SK-N-SH treated with all-trans-retinoic acid at 6 μM for 48 hours (cell line): ENCODE data around the gene PPIL1.

Experiments used
- CSDC2 ChIP-seq: fragments of 250-450 bp; sonication (Bioruptor Pico); IDR thresholded peaks from 2 replicates; pipeline ENCODE4 v1.5.0; 2020; ENCODE audit warnings: mild to moderate bottlenecking, moderate library complexity
- PATZ1 ChIP-seq: fragments of 250-450 bp; sonication (Bioruptor Pico); IDR thresholded peaks from 2 replicates; pipeline ENCODE4 v1.8.0; 2020; ENCODE audit warnings: mild to moderate bottlenecking, moderate library complexity, borderline replicate concordance
- POU6F1 ChIP-seq: fragments of 250-450 bp; sonication (Bioruptor Pico); IDR thresholded peaks from 2 replicates; pipeline ENCODE4 v1.8.0; 2021; ENCODE audit warnings: low read depth, mild to moderate bottlenecking, moderate library complexity, borderline replicate concordance
- SNAI2 ChIP-seq: fragments of 250-450 bp; sonication (Bioruptor Pico); IDR thresholded peaks from 2 replicates; pipeline ENCODE4 v1.5.0; 2020; ENCODE audit warnings: mild to moderate bottlenecking, moderate library complexity
- ZFP3 ChIP-seq: fragments of 250-450 bp; sonication (Bioruptor Pico); IDR thresholded peaks from 2 replicates; pipeline ENCODE4 v1.5.0; 2020; ENCODE audit warnings: mild to moderate bottlenecking, moderate library complexity
- ZFP30 ChIP-seq: fragments of 450-650 bp; formaldehyde crosslinking; IDR thresholded peaks from 2 replicates; pipeline ENCODE4 v1.5.0; 2022; ENCODE audit warnings: mild to moderate bottlenecking, moderate library complexity
- ZNF8 ChIP-seq: fragments of 450-650 bp; formaldehyde crosslinking; IDR thresholded peaks from 2 replicates; pipeline ENCODE4 v1.5.0; 2020; ENCODE audit warnings: mild to moderate bottlenecking, moderate library complexity

- TF ChIP-seq ZFP30 (CRISPR knock-in tag), result no peak
- no peak for TF ChIP-seq POU6F1 (CRISPR knock-in tag)
- TF ChIP-seq CSDC2 (CRISPR knock-in tag), result no peak
- TF ChIP-seq SNAI2, result no peak
- TF ChIP-seq ZNF8 (CRISPR knock-in tag), result no peak
- no peak for TF ChIP-seq ZFP3
- no peak for TF ChIP-seq PATZ1 (CRISPR knock-in tag)
Measured at GRCh38 chr6:36860126-36860525, 14.5 kb downstream of the PPIL1 start.
